HG02678 (cell line): ENCODE results near the gene ZBTB8A.
A peak's percentile ranks its signal among the peaks of the same experiment; 100 is the strongest.

ENCODE experiments used
- ATAC-seq: cut with Tn5 transposase; IDR thresholded peaks from one replicate; pipeline ENCODE4 v1.9.1; 2021; ENCODE audit warnings: mild to moderate bottlenecking, moderate library complexity; ENCODE audit not compliant: unreplicated experiment

ZBTB8A gene

DNA sequence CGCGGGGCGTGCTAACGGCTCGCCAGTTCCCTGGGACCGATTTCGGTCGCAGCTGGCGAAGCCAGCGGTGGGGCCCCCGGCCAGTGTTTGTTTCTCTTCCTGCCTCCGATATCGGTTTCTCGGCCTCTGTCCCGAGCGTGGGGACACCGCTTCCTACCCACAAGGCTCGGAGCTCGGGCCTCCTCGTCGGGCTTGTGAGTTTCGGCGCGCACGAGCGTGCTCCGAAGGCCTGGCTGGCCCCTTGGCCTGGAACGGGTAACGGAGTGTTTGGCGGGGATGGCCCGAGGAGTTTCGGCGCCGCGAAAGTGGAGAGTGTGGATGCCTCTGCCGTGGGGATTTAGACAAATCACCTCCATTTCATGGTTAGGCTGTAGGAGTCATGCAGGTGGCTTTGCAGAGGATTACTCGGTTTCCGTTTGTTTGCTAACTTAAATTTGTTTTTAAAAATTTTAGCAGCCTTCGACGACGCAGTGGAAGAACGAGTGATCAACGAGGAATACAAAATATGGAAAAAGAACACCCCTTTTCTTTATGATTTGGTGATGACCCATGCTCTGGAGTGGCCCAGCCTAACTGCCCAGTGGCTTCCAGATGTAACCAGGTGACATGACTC, 112.3 kb downstream of the ZBTB8A start:
- ATAC-seq, result peak; percentile 19

DNA sequence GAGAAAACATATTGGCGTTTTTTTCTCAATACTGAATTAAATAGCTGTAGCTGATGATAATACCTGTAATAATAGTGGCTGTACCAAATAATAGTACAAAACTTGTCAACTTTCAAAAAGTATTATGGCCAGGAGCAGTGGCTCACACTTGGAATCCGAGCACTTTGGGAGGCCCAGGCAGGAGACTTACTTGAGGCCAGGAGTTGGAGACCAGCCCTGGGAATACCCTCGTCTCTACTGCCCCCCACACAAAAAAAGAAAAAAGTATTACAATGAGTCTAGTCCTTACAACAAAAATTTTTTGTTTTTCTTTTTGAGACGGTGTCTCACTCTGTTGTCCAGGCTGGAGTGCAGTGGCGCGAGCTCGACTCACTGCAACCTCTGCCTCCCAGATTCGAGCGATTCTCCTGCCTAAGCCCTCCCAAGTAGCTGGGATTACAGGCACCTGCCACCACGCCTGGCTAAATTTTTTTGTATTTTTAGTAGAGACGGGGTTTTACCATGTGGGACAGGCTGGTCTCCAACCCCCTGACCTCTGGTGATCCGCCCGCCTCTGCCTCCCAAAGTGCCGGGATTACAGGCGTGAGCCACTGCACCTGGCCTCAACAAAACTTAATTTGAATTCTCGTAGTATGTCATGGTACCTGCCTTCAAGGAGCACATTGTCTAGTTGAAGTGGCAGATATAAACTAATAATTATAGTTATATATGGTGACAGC, 113.2 kb downstream of the ZBTB8A start:
- no peak for ATAC-seq
